ENCODE data around the gene PADI3.

The PADI3 gene

DNA sequence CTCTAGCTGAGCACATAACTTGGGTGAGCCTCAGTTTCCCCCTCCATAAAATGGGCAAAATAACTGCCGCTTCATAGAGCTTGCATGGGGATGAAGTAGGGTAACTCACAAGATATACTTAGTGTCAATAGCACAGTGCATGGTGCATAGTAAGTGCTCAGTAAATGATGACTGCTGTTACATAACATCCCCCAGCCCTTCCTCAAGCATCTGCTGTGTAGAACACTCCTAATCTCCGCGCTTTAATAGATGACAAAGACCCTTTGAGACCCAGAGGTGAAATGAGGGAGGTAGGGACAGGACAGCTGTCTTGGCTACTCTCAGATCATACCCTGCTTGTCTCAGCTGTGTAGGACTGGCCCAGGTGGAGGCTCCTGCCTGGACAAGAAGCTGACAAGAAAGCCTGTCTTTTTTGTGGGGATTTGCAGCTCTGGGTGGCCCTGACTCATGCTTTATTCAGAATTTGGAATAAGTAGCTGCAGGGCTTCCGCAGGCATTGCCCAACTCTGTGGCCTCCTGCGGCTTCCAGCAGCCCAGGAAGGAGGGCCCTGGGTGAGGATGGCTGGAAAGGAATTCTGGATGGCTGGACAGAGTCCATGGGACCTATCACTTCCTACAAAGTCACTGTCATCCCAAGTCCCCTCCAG is 38.4 kb downstream of the PADI3 start:
- TF ChIP-seq, protein P1, sequence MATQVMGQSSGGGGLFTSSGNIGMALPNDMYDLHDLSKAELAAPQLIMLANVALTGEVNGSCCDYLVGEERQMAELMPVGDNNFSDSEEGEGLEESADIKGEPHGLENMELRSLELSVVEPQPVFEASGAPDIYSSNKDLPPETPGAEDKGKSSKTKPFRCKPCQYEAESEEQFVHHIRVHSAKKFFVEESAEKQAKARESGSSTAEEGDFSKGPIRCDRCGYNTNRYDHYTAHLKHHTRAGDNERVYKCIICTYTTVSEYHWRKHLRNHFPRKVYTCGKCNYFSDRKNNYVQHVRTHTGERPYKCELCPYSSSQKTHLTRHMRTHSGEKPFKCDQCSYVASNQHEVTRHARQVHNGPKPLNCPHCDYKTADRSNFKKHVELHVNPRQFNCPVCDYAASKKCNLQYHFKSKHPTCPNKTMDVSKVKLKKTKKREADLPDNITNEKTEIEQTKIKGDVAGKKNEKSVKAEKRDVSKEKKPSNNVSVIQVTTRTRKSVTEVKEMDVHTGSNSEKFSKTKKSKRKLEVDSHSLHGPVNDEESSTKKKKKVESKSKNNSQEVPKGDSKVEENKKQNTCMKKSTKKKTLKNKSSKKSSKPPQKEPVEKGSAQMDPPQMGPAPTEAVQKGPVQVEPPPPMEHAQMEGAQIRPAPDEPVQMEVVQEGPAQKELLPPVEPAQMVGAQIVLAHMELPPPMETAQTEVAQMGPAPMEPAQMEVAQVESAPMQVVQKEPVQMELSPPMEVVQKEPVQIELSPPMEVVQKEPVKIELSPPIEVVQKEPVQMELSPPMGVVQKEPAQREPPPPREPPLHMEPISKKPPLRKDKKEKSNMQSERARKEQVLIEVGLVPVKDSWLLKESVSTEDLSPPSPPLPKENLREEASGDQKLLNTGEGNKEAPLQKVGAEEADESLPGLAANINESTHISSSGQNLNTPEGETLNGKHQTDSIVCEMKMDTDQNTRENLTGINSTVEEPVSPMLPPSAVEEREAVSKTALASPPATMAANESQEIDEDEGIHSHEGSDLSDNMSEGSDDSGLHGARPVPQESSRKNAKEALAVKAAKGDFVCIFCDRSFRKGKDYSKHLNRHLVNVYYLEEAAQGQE (IDR thresholded peaks at IDR 0.05; ENCODE audit: insufficient read depth in 1 of 2, low read depth in 2 of 2, low read length in 2 of 2) = no peak
- no peak for TF ChIP-seq POLR2AphosphoS5 (IDR thresholded peaks at IDR 0.05; ENCODE audit: low read depth, low read length)
- no peak for TF ChIP-seq FOXP2 (optimal IDR thresholded peaks at IDR 0.05; ENCODE audit: borderline replicate concordance, extremely low read depth, extremely low read length, insufficient read depth)
- no peak for TF ChIP-seq SIN3A (IDR thresholded peaks at IDR 0.05; ENCODE audit: borderline replicate concordance, insufficient read depth, low read length)
- no peak for TF ChIP-seq TAF1 (IDR thresholded peaks at IDR 0.05; ENCODE audit: borderline replicate concordance, insufficient read depth, low read length)

DNA sequence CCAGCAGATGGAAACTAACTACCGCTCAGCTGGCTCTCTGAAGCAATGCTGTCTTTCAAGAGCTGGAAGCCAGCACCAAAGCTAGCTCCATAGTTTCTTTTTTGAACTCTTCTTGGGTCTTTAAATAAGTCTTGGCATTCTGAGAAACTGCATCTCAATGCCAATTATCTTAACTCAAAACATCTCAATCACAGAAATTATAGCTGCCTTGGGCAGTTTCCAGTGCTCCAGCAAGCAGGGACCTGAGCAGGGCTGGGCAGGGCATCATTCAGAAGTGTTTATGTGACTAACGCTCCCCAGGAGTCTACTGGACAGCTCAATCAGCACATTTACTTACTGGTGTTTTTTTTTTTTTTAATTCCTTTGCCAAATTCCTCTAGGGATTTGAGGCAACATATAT is 40.8 kb downstream of the PADI3 start:
- no peak for TF ChIP-seq SIN3A (IDR thresholded peaks at IDR 0.05; ENCODE audit: borderline replicate concordance, insufficient read depth, low read length)
- TF ChIP-seq, protein P1 (IDR thresholded peaks at IDR 0.05; ENCODE audit: insufficient read depth in 1 of 2, low read depth in 2 of 2, low read length in 2 of 2) = no peak
- no peak for TF ChIP-seq TAF1 (IDR thresholded peaks at IDR 0.05; ENCODE audit: borderline replicate concordance, insufficient read depth, low read length)
- no peak for TF ChIP-seq POLR2AphosphoS5 (IDR thresholded peaks at IDR 0.05; ENCODE audit: low read depth, low read length)
- TF ChIP-seq FOXP2 (optimal IDR thresholded peaks at IDR 0.05; ENCODE audit: borderline replicate concordance, extremely low read depth, extremely low read length, insufficient read depth) = no peak

DNA sequence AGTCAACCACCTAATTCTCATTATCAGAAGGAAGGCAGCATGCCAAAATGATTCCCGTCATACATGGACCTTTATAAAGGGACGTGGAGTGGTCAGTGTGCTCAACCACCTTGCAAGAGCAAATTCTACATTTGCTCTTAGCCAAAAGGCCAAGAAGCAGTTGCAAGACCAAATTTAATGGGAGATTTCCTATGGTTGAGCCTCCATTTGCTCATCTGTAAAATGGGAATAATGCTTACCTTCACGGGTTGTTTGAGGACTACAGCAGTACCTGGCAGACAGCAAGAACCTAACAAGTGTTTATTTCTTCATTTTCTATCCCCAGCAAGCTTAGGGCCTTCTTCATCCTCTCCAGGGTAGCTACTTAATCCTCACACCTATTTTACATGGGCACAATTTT is 41.7 kb downstream of the PADI3 start:
- TF ChIP-seq FOXP2 (optimal IDR thresholded peaks at IDR 0.05; ENCODE audit: borderline replicate concordance, extremely low read depth, extremely low read length, insufficient read depth) (no peak), TAF1 (IDR thresholded peaks at IDR 0.05; ENCODE audit: borderline replicate concordance, insufficient read depth, low read length) (no peak), SIN3A (IDR thresholded peaks at IDR 0.05; ENCODE audit: borderline replicate concordance, insufficient read depth, low read length) (no peak), POLR2AphosphoS5 (IDR thresholded peaks at IDR 0.05; ENCODE audit: low read depth, low read length) (no peak)
- TF ChIP-seq, protein P1 (IDR thresholded peaks at IDR 0.05; ENCODE audit: insufficient read depth in 1 of 2, low read depth in 2 of 2, low read length in 2 of 2) = no peak

DNA sequence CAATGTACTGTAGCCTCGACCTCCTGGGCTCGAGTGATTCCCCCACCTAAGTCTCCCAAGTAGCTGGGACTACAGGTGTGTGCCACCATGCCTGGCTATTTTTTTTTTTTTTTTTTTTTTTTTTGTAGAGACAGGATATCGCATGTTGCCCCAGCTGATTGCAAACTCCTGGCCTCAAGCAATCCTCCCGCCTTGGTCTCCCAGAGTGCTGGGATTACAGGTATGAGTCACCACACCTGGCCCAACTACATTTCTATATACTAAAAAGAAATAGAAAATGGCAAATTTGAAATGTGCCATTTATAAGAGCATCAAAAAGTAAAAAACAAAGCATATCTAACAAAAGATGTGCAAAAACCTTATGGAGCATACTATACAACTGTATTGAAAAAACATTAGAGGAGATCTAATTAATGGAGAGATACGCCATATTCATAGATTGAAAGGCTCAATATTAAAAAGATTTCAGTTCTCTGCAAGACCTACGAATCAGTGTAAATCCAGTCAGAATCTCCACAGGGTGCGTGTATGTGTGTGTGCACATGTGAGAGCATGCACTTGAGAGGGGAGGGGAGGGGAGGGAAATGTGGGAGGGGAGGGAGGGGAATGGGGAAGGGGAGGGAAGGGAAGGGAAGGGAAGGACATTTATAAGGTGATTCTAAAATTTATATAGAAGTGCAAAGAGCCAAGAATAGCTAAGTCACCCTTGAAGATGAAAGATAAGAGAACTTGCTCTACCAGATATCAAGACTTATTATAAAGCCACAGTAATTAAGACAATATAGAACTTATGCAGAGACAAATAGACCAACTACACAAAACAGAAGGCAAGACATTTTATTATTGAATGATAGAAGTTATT is 43.6 kb downstream of the PADI3 start:
- TF ChIP-seq, protein P1 (IDR thresholded peaks at IDR 0.05; ENCODE audit: insufficient read depth in 1 of 2, low read depth in 2 of 2, low read length in 2 of 2) = no peak
- TF ChIP-seq TAF1 (IDR thresholded peaks at IDR 0.05; ENCODE audit: borderline replicate concordance, insufficient read depth, low read length) = no peak
- no peak for TF ChIP-seq SIN3A (IDR thresholded peaks at IDR 0.05; ENCODE audit: borderline replicate concordance, insufficient read depth, low read length)
- TF ChIP-seq POLR2AphosphoS5 (IDR thresholded peaks at IDR 0.05; ENCODE audit: low read depth, low read length) = no peak
- no peak for TF ChIP-seq FOXP2 (optimal IDR thresholded peaks at IDR 0.05; ENCODE audit: borderline replicate concordance, extremely low read depth, extremely low read length, insufficient read depth)

Measured in PFSK-1 (cell line).